Keratinocyte (primary cell): ENCODE results near the gene COL7A1. TPM values are rescaled to one million over a fixed set of nuclear protein-coding genes. Genes with fewer than 3 reads are reported as not detected.

ENCODE experiments used
- DNase-seq: peaks from one replicate; pipeline ENCODE4 v3.0.0-alpha.2; 2011; ENCODE audit warnings: low read depth, missing footprints, low spot score
- FAIRE-seq: peaks from 2 replicates; lab custom pipeline; 2011; peaks lifted over from hg19 to GRCh38; lab: Jason Lieb, UNC
- H2AFZ ChIP-seq: 2 replicates; pipeline ENCODE4 v1.6.0; 2012; ENCODE audit warnings: low read length, control low read depth, inconsistent platforms; ENCODE audit not compliant: control insufficient read depth
- H3K27ac ChIP-seq: 2 replicates; pipeline ENCODE4 v1.5.1; 2011; ENCODE audit warnings: low read length; ENCODE audit not compliant: control insufficient read depth, insufficient read depth
- H3K27me3 ChIP-seq: 3 replicates; pipeline ENCODE4 v1.6.0; 2011; ENCODE audit warnings: low read length; ENCODE audit not compliant: control insufficient read depth, insufficient read depth; ENCODE audit errors: extremely low read depth
- H3K36me3 ChIP-seq, 2 experiments: 2 replicates in 1 of 2; 3 replicates in 1 of 2; pipeline ENCODE4 v1.5.1; 2011; ENCODE audit warnings: low read length in 2 of 2, mild to moderate bottlenecking in 1 of 2; ENCODE audit not compliant: control insufficient read depth in 2 of 2, insufficient read depth in 2 of 2; ENCODE audit errors: extremely low read depth in 1 of 2
- H3K4me1 ChIP-seq: 3 replicates; pipeline ENCODE4 v1.5.1; 2011; ENCODE audit warnings: low read length; ENCODE audit not compliant: control insufficient read depth, insufficient read depth; ENCODE audit errors: extremely low read depth
- H3K4me2 ChIP-seq: 3 replicates; pipeline ENCODE4 v1.6.0; 2011; ENCODE audit warnings: low read depth, low read length; ENCODE audit not compliant: control insufficient read depth, insufficient read depth; ENCODE audit errors: extremely low read depth
- H3K4me3 ChIP-seq, 3 experiments: fragments of 200-600 bp in 1 of 3; sonication (generic) in 1 of 3; 2 replicates in 2 of 3; 3 replicates in 1 of 3; pipeline ENCODE4 v1.5.1; 2011 to 2016; ENCODE audit warnings: low read length in 3 of 3, mild to moderate bottlenecking in 3 of 3, control low read depth in 2 of 3, inconsistent platforms in 1 of 3, low read depth in 1 of 3, mixed read lengths in 1 of 3, mixed run types in 1 of 3, moderate library complexity in 1 of 3; ENCODE audit not compliant: control insufficient read depth in 2 of 3, insufficient read depth in 2 of 3; ENCODE audit errors: extremely low read depth in 1 of 3
- H3K79me2 ChIP-seq: 2 replicates; pipeline ENCODE4 v1.6.0; 2012; ENCODE audit warnings: low read length; ENCODE audit not compliant: control insufficient read depth, insufficient read depth
- H3K9ac ChIP-seq: 3 replicates; pipeline ENCODE4 v1.6.0; 2011; ENCODE audit warnings: low read length; ENCODE audit not compliant: control insufficient read depth, insufficient read depth; ENCODE audit errors: extremely low read depth
- H3K9me1 ChIP-seq: 3 replicates; pipeline ENCODE4 v1.6.0; 2011; ENCODE audit warnings: low read length; ENCODE audit not compliant: control insufficient read depth, insufficient read depth; ENCODE audit errors: extremely low read depth
- H3K9me3 ChIP-seq: 2 replicates; pipeline ENCODE4 v1.5.1; 2012; ENCODE audit warnings: low read depth, low read length; ENCODE audit not compliant: control insufficient read depth
- H4K20me1 ChIP-seq: 3 replicates; pipeline ENCODE4 v1.6.0; 2011; ENCODE audit warnings: low read length; ENCODE audit not compliant: control insufficient read depth, insufficient read depth; ENCODE audit errors: extremely low read depth
- EZH2 ChIP-seq: IDR thresholded peaks from one replicate; pipeline ENCODE4 v1.6.1; 2012; ENCODE audit warnings: inconsistent platforms, mild to moderate bottlenecking, low read length, moderate library complexity
- dilution Hi-C: fragments of 300-500 bp; cut with MboI; formaldehyde crosslinking; loops from one replicate; pipeline ENCODE4 v1.7.0; 2020; ENCODE audit warnings: low sequenced_read_pairs; ENCODE audit not compliant: extremely low pct_ligation_motif_present
- polyA plus RNA-seq, 5 experiments: library from polyadenylated mRNA; depleted of rRNA in 3 of 5; stranded (reverse) in 3 of 5; stranded (forward) in 1 of 5; unstranded in 1 of 5; fragments of >200 nt; gene quantifications; 1 replicate in 1 of 5; 2 replicates in 3 of 5; 3 replicates in 1 of 5; pipeline versions ENCODE4 v1.2.1 to v1.2.3, GENCODE V29; 2011 to 2012; ENCODE audit warnings: missing spikeins in 2 of 5, low read depth in 1 of 5, low replicate concordance in 1 of 5
- TF ChIP-seq, protein P1 (sequence below), 3 experiments: IDR thresholded peaks in 1 of 3; conservative IDR thresholded peaks in 1 of 3; optimal IDR thresholded peaks in 1 of 3; 2 replicates in 2 of 3; 3 replicates in 1 of 3; pipeline versions ENCODE3 to v1.5.1; 2011; ENCODE audit warnings: low read length in 3 of 3, mild to moderate bottlenecking in 3 of 3, moderate library complexity in 2 of 3, control low read depth in 1 of 3, inconsistent platforms in 1 of 3; ENCODE audit not compliant: insufficient read depth in 2 of 3; ENCODE audit errors: extremely low read depth in 1 of 3

COL7A1 gene
- polyA plus RNA-seq, 1 donor (not counting 4 experiments of a cell fraction or from before 2014, with no cell fraction given), result 59.4 TPM

DNA sequence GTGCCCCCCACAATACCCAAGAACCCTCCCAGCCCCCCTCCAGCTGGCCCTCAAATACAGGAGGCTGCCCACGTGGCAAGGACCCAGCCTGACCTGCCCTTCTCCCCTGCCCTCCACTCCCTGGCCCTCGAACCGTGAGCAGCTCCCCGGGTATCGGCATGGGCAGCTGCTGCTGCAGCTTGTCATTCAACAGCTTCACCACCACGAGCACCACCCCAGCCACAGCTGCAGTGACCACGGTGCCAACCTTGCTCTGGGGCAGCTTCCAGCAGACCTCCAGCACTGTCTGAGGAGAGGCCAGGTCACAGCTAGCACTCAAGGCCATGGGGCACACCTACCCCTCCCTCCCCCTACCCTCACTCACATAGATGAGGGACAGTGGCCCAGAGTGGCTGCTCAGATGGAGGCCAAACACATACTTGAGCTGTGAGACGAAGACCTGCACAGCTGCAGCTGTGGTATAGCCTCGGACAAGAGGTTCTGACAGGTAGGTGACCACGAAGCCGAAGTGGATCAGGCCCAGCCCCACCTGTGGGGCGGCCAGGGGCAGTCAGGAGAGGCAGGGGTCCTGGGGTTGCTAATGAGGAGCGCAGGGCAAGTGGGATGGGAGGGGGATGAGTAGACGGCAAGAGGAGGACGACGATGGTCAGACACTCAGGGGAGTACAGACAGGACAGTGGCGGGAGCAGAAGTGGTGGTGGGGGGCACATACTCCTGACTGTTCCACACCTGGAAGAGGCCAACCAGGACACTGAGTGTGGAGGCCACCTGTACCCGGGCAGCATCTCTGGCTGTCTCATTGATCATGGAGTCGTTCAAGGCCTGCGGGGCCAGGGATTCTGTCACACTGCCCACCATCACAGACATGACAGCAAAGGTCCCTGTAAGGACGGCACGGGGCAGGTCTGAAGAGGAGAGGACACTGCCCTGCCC lies 36.7 kb upstream of the COL7A1 start:
- TF ChIP-seq, protein P1, sequence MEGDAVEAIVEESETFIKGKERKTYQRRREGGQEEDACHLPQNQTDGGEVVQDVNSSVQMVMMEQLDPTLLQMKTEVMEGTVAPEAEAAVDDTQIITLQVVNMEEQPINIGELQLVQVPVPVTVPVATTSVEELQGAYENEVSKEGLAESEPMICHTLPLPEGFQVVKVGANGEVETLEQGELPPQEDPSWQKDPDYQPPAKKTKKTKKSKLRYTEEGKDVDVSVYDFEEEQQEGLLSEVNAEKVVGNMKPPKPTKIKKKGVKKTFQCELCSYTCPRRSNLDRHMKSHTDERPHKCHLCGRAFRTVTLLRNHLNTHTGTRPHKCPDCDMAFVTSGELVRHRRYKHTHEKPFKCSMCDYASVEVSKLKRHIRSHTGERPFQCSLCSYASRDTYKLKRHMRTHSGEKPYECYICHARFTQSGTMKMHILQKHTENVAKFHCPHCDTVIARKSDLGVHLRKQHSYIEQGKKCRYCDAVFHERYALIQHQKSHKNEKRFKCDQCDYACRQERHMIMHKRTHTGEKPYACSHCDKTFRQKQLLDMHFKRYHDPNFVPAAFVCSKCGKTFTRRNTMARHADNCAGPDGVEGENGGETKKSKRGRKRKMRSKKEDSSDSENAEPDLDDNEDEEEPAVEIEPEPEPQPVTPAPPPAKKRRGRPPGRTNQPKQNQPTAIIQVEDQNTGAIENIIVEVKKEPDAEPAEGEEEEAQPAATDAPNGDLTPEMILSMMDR (optimal IDR thresholded peaks at IDR 0.05 in 1 of 3, IDR thresholded peaks at IDR 0.05 in 1 of 3, conservative IDR thresholded peaks at IDR 0.05 in 1 of 3; ENCODE audit: extremely low read depth in 1 of 3, insufficient read depth in 2 of 3, low read length in 3 of 3), result no peak
- no peak for TF ChIP-seq EZH2
- peaks cover 13% of the 10 kb centered on the region for H3K79me2 ChIP-seq
- dilution Hi-C loops, result no loop called here
- H4K20me1 ChIP-seq, result peaks cover 2% of the 10 kb centered on the region
- peaks cover 2% of the 10 kb centered on the region for H3K9me1 ChIP-seq
- H3K4me1 ChIP-seq, result peaks cover 11% of the 10 kb centered on the region
- no peak for FAIRE-seq
- H3K4me3 ChIP-seq, result no peak overlapping the region
- DNase-seq, result no peak
- no peak overlapping the region for H3K9ac ChIP-seq
- no peak overlapping the region for H2AFZ ChIP-seq
- H3K27ac ChIP-seq, result no peak overlapping the region
- peaks cover 34 to 42% of the 10 kb centered on the region in 2 experiments for H3K36me3 ChIP-seq
- no peak overlapping the region for H3K4me2 ChIP-seq
- H3K9me3 ChIP-seq, result no peaks in the 10 kb centered on the region
- no peaks in the 10 kb centered on the region for H3K27me3 ChIP-seq

DNA sequence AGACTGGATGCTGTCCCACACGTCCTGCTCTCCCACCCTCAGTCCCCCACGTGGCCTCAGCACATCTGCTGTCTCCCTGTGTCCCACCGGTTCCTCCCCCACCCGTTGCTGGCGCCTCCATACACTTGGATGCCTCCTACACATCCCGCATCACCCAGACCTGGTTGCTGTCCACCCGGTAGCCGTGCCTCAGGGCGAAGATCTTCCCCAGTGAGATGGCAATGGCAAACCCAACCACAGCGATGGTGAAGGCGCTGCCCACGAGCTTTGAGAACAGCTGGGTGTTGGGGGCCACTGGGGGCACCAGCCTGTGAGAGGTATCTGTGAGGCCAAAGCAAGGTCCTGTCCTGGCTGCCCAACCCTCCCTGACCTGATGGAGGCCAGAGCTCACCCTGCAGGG lies 35.7 kb upstream of the COL7A1 start:
- Histone ChIP-seq H3K9me3 (no peaks in the 10 kb centered on the region), H3K79me2 (peaks cover 13% of the 10 kb centered on the region), H3K4me3 (no peak overlapping the region), H3K4me1 (peaks cover 7% of the 10 kb centered on the region), H3K27me3 (no peaks in the 10 kb centered on the region), H3K9ac (no peak overlapping the region), H3K4me2 (no peak overlapping the region), H4K20me1 (peaks cover 2% of the 10 kb centered on the region), H2AFZ (no peak overlapping the region), H3K36me3 (peaks cover 38 to 48% of the 10 kb centered on the region in 2 experiments), H3K9me1 (peaks cover 2% of the 10 kb centered on the region), H3K27ac (no peak overlapping the region)
- dilution Hi-C loops, result no loop called here
- no peak for DNase-seq
- TF ChIP-seq EZH2, result no peak
- TF ChIP-seq, protein P1 (optimal IDR thresholded peaks at IDR 0.05 in 1 of 3, IDR thresholded peaks at IDR 0.05 in 1 of 3, conservative IDR thresholded peaks at IDR 0.05 in 1 of 3; ENCODE audit: extremely low read depth in 1 of 3, insufficient read depth in 2 of 3, low read length in 3 of 3), result no peak
- FAIRE-seq, result no peak
